ENCODE results near the gene NCR2. TPM values are rescaled to one million over a fixed set of nuclear protein-coding genes. Genes with fewer than 3 reads are reported as not detected.
A peak's percentile ranks its signal among the peaks of the same experiment; 100 is the strongest.

NCR2 gene
- total and polyA plus RNA-seq, 2 of the 13 experiments (the other 11 are each of a cell fraction or from before 2014, with no cell fraction given): not detected

GRCh38 chr6:41318654-41319565 lies 16.5 kb upstream of the NCR2 start (continued):
- TF ChIP-seq ZBTB40 (IDR thresholded peaks at IDR 0.05) (no peak), ZBTB40 (CRISPR knock-in tag; IDR thresholded peaks at IDR 0.05) (no peak), MYC (CRISPR knock-in tag; IDR thresholded peaks at IDR 0.05; ENCODE audit: borderline replicate concordance) (peak; percentile 82; the same call in 1 of the 2 replicates), HNRNPH1 (optimal IDR thresholded peaks at IDR 0.05; ENCODE audit: low read depth, low read length) (peak; percentile 41), NFE2L1 (CRISPR knock-in tag; IDR thresholded peaks at IDR 0.05; ENCODE audit: borderline replicate concordance) (no peak), MAX (IDR thresholded peaks at IDR 0.05) (peak; percentile 79), ZNF20 (CRISPR knock-in tag; IDR thresholded peaks at IDR 0.05) (no peak), ZNF646 (CRISPR knock-in tag; IDR thresholded peaks at IDR 0.05) (no peak), ATAD3A (CRISPR knock-in tag; IDR thresholded peaks at IDR 0.05) (no peak), SP1 (IDR thresholded peaks at IDR 0.05) (no peak), SP1 (CRISPR knock-in tag; IDR thresholded peaks at IDR 0.05) (no peak), CHD2 (IDR thresholded peaks at IDR 0.05; ENCODE audit: low read depth, low read length) (no peak), ZNF605 (CRISPR knock-in tag; IDR thresholded peaks at IDR 0.05) (no peak), ZNF569 (CRISPR knock-in tag; IDR thresholded peaks at IDR 0.05; ENCODE audit: borderline replicate concordance) (no peak)

Measured in HepG2 (cell line).